ENCODE results near the gene PMP22. TPM values are rescaled to one million over a fixed set of nuclear protein-coding genes. Genes with fewer than 3 reads are reported as not detected.

The PMP22 gene
- total RNA-seq (2014; rRNA removed; shearing (Covaris generic)), result 50.8 and 56.1 TPM in 2 replicates
- polyA plus RNA-seq (2014; cell fraction: nucleus; rRNA removed), result 27.6 and 32.1 TPM in 2 replicates

GRCh38 chr17:15265131-15265530, at the start of gene PMP22:
Gene PMP22, minus strand, starts transcription at chr17:15265326. Its CDS starts 4,599 bp downstream, at chr17:15260727.
- no peak for DNase-seq (ENCODE audit: extremely low read depth, low read depth)

- no peak for DNase-seq (ENCODE audit: extremely low read depth, low read depth)
Observed at GRCh38 chr17:15311996-15312395, 46.9 kb upstream of the PMP22 start.

GRCh38 chr17:15309793-15310192, 44.7 kb upstream of the PMP22 start:
- no peak for DNase-seq (ENCODE audit: extremely low read depth, low read depth)

GRCh38 chr17:15309236-15309635, 44.1 kb upstream of the PMP22 start:
- DNase-seq (ENCODE audit: extremely low read depth, low read depth), result no peak

- no peak for DNase-seq (ENCODE audit: extremely low read depth, low read depth)
Observed at GRCh38 chr17:15308758-15309157, 43.6 kb upstream of the PMP22 start.

- DNase-seq (ENCODE audit: extremely low read depth, low read depth), result no peak
Observed at GRCh38 chr17:15307710-15308111, 42.6 kb upstream of the PMP22 start.

GRCh38 chr17:15303851-15304250, 38.7 kb upstream of the PMP22 start:
- DNase-seq (ENCODE audit: extremely low read depth, low read depth), result no peak

GRCh38 chr17:15303268-15303667, 38.1 kb upstream of the PMP22 start:
- no peak for DNase-seq (ENCODE audit: extremely low read depth, low read depth)

- no peak for DNase-seq (ENCODE audit: extremely low read depth, low read depth)
Observed at GRCh38 chr17:15301845-15302244, 36.7 kb upstream of the PMP22 start.

GRCh38 chr17:15298176-15298575, 33.0 kb upstream of the PMP22 start:
- DNase-seq (ENCODE audit: extremely low read depth, low read depth), result no peak

GRCh38 chr17:15293558-15293957, 28.4 kb upstream of the PMP22 start:
- DNase-seq (ENCODE audit: extremely low read depth, low read depth), result no peak

- no peak for DNase-seq (ENCODE audit: extremely low read depth, low read depth)
Observed at GRCh38 chr17:15291674-15292361, 26.7 kb upstream of the PMP22 start.

- DNase-seq (ENCODE audit: extremely low read depth, low read depth), result no peak
Observed at GRCh38 chr17:15290605-15291004, 25.5 kb upstream of the PMP22 start.

GRCh38 chr17:15289285-15290183, 24.4 kb upstream of the PMP22 start:
- DNase-seq (ENCODE audit: extremely low read depth, low read depth), result peak; percentile 76

GRCh38 chr17:15288859-15289258, 23.7 kb upstream of the PMP22 start:
- DNase-seq (ENCODE audit: extremely low read depth, low read depth), result no peak

- DNase-seq (ENCODE audit: extremely low read depth, low read depth), result no peak
Observed at GRCh38 chr17:15287538-15288267, 22.6 kb upstream of the PMP22 start.

- no peak for DNase-seq (ENCODE audit: extremely low read depth, low read depth)
Observed at GRCh38 chr17:15285466-15285865, 20.3 kb upstream of the PMP22 start.

- no peak for DNase-seq (ENCODE audit: extremely low read depth, low read depth)
Observed at GRCh38 chr17:15284537-15284936, 19.4 kb upstream of the PMP22 start.

- DNase-seq (ENCODE audit: extremely low read depth, low read depth), result no peak
Observed at GRCh38 chr17:15284107-15284506, 19.0 kb upstream of the PMP22 start.

- DNase-seq (ENCODE audit: extremely low read depth, low read depth), result no peak
Observed at GRCh38 chr17:15281909-15282308, 16.8 kb upstream of the PMP22 start.

GRCh38 chr17:15278924-15279477, 13.9 kb upstream of the PMP22 start:
- peak; percentile 53 for DNase-seq (ENCODE audit: extremely low read depth, low read depth)

Data from NCI-H460 (cell line).